DMS153 treated with DMSO at 0.1 percent for 48 hours (cell line): Measurements from ENCODE around the gene ADAD2.
"Not testable (repeated sequence)": the region's sequence is repeated elsewhere in the genome, so short reads cannot be mapped to it uniquely, and the experiment has no call there.

Experiments used
- DNase-seq: peaks from one replicate; lab custom pipeline; 2025; ENCODE audit not compliant: unreplicated experiment; lab: John Stamatoyannopoulos, UW

The ADAD2 gene

DNA sequence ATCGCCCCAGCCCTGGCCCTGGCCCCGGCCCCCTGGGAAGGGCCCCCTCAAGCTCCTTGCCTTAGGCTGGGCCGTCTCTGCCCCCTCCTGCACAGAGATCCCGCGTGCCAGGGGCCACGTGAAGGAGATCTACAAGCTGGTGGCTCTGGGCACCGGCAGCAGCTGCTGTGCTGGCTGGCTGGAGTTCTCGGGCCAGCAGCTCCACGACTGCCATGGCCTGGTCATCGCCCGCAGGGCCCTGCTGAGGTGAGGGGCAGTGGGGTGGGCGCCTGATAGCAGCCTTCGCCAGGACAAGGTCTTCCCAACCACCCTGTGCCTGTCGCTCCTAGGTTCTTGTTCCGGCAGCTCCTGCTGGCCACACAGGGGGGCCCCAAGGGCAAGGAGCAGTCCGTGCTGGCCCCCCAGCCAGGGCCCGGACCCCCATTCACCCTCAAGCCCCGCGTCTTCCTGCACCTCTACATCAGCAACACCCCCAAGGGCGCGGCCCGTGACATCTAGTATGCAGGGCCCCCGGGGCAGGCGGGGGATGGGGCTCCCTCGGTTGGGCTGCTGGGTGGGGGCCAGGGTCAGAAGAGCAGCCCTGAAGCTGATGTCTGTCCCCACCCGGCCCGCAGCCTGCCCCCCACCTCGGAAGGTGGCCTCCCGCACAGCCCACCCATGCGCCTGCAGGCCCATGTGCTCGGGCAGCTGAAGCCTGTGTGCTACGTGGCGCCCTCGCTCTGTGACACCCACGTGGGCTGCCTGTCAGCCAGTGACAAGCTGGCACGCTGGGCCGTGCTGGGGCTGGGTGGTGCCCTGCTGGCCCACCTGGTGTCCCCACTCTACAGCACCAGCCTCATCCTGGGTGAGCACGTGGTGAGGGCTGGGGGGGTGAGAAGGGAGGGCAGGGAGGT lies 4.5 kb downstream of the ADAD2 start:
- no peak for DNase-seq

DNA sequence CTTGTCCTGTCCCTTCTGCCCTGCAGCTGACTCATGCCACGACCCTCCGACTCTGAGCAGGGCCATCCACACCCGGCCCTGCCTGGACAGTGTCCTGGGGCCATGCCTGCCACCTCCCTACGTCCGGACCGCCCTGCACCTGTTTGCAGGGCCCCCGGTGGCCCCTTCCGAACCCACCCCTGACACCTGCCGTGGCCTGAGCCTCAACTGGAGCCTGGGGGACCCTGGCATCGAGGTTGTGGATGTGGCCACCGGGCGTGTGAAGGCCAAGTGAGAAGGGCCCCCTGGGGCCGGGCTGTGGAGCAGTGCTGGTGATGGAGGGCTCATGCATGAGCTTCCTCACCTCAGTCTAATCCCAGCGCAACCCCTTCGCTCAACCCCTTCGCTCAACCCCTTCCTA lies 5.1 kb downstream of the ADAD2 start:
- no peak for DNase-seq

DNA sequence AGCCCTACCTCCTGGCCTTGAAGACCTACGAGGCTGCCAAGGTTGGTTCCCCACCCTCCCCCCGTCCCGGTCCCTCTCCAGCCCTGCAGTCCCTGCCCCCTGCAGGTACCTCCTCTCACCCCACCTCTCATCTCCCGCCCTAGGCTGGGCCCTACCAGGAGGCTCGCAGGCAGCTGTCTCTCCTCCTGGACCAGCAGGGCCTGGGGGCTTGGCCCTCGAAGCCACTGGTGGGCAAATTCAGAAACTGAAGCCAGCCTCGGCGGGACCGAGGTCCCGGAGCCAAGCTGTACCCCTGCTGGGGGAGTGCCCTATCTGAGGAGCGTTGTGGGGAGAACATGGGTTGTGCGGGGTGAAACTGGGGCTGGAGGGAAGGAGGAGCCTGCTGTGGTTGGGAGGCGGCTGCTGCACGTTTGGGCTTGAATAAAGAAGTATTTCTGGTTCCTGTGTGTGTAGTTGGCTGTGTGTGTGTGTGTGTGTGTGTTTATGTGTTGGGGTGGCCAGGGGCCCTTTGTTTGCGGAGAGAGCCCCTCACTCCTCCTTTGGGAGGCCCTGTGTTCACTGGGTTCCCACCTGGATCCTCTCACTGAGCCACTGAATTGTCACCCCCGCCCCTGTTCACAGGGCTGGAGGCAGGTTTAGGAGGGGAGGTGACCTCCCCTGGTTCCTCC lies 5.9 kb downstream of the ADAD2 start:
- no peak for DNase-seq

DNA sequence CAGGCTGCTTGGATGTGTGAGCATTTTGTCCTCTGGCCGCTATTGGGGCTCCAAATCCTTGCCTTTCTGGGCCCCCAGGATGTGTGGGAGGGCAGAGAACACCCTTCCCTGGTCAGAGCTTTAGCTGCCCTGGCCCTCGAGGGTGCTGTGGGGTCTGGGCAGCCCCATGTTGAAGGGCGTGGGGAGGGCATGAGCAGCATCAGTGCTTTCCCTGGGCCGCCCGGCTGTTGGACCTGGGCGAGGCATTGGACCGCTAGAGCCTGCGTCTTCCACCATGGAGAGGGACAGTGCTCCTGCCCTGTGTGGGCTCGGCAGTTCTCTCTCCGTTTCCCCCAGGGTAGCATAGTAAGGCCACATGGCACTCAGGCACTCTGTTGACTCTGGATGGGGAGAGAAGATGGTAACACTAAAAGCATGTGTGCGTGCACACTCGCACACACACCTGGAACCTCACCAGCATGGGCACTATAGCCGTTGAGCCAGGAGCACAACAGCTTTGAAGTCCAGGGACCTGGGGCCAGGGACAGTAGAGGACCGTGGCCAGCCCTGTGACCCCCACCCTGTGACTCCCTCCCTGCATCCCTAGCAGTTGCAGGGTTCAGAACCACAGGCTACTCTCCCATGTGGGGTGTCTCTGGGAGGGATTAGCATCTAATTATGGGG lies 6.6 kb downstream of the ADAD2 start:
- DNase-seq = no peak

DNA sequence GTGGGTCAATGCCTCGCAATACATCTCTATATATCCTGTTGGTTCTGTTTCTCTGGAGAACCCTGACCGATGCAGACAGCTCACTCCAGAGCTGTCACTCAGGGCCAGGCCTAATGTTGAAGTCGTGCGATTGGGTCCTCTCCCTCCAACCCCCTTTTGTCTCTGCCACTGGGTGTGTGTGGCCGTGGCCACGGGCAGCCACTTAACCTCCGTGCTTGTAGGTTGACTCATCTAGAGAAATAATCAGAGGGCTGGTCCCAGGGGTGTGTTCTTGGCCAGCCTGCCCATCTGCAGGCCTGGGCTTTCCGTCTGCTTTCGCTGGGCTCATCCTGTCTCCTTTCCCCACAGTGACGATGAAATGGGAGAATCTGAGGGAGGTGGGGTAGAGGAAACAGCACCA lies 7.4 kb downstream of the ADAD2 start:
- DNase-seq = no peak

DNA sequence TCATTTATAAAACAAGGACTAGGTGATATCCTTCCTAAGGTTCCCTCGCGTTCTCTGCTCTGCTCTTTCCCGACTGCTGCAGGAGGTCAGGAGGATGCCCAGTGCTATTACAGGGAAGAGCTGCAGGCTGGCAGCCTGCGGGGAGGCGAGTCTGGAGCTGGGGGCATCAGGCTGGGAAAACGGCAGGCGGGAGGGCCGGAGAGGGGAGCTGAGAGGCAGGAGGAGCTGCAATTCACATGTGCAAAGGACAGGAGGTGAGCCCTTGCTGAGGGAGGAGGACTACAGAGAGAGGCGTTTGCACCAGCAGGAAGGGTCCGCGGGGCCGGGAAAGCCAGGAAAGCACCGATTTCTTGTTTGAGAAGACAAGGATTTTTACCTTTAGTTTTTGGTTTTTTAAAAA lies 8.1 kb downstream of the ADAD2 start:
- DNase-seq = no peak

DNA sequence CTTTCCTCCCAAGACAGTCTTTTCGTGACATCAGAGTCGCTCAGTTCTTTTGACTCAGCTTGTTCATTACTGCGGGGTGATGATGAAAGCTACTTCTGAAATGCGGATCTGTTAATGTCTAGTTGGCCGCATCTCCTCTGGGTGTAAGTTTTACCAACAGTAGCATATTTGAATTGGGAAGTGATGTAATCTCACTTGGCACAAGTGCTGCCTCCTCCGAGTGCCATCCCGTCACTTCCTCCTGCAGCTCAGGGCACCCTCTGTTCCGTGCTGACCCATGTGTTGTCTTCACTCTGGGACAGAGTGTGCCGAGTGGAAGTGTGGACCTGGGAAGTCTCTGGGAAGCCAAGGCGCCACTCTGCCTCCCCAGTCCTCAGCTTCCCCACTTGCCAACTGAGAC lies 8.9 kb downstream of the ADAD2 start:
- DNase-seq = no peak

DNA sequence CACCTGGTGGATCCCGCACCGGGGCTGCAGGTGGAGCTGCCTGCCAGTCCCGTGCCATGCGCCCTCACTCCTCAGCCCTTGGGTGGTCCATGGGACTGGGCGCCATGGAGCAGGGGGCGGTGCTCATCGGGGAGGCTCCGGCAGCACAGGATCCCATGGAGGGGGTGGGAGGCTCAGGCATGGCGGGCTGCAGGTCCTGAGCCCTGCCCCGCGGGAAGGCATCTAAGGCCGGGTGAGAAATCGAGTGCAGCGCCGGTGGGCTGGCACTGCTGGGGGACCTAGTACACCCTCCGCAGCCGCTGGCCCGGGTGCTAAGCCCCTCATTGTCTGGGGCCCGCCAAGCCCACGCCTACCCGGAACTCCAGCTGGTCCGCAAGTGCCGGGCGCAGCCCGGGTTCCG lies 13.6 kb downstream of the ADAD2 start:
- DNase-seq = not testable (repeated sequence)

DNA sequence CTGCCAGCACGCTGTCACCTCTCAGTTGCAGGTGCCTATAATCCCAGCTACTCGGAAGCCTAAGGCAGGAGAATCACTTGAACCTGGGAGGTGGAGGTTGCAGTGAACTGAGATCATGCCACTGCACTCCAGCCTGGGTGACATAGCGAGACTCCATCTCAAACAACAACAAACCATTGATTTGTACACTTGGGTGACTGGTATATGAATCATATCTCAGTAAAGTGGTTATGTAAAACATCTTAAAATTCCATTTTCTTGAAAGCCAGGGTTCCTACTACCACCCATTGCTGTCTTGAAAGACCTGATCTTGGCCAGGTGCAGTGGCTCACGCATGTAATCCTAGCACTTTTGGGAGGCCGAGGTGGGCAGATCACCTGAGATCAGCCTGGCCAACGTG lies 14.2 kb downstream of the ADAD2 start:
- not testable (repeated sequence) for DNase-seq

DNA sequence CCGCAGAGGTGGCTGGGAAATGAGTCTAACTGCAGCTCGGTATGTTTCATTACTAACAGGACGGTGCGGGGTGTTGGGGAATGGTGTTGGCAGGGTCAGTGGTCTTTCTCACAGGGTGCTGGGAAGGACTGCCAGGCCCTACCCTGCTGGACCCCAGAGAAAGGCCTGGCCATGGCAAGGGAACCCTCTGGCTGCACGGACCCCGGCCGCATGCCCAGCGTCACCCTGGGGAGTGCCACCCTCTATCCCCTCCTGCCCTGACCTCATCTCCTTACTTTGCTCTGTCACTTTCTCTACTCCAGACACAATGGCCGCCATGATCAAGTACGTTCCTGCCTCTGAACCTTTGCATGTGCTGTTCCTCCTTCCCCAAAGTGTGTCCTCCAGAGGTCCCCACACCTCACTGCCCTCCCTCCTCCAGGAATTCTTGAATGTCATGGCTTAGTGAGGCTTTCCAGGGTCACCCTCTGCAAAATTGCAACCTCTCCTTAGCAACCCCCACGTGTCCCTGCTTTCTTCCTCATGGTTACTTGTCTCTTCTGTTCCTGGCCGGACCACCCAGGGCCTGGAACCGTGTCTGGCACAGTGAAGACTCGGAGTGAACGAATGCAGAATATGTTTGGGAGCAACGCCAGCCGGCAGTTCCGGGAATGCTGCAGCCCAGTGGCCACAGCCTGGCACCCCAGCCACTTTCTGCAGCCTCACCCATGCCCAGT lies 15.2 kb downstream of the ADAD2 start:
- no peak for DNase-seq

DNA sequence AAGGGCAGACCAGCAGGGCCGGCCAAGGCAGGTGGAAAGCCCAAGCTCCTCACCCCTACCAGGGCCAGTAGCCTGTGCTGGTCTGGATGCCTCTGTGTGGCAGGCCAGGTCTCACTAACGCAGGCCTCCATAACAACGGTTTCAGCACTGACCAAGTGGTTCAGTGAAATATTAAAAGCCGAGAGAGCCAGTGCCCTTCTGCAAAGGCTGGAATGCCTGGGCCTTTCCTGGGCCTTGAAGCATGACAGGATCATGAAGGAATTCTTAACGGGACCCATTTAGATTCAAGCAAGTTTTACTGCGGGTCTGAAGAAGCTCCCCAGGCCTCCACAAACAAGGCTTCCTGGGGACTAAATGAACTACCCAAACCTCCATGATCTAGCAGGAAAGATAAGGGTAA lies 16.3 kb downstream of the ADAD2 start:
- DNase-seq = no peak

DNA sequence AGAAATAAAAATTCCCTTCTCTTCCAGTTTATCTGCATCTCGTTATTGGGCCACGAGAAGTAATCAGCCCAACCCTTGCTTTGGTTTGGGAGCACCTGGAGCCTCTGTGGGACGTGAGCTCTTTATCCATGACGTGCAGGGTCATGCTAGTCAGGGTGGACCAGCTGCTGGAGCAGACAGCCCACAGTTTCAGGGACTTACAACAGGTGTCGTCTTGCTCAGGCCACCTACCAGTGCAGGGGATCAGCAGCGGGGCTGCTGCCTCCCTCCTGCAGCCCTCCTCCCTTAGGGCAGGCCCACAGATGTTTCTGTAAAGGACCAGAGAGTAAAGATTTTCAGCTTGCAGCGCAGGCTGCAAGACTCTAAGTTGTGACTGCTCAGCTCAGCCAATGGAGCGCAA lies 16.9 kb downstream of the ADAD2 start:
- DNase-seq = no peak

DNA sequence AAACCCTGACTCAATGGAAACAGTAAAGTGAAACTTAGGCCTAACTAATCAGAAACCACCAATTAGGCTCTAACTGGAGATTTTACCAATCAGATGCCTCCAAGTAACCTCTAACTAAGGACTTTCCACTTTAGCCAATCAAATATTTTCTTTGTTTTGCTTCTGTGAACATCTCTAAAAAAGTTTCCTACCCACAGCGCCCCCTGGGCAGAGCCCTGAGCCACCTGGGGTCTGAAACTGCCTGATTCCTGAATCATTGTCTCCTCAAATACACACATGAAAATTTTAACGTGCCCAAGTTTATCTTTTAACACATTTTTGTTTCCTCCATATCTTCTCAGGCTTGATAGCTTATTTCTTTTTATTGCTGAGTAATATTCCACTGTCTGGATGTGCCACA lies 19.0 kb downstream of the ADAD2 start:
- no peak for DNase-seq

DNA sequence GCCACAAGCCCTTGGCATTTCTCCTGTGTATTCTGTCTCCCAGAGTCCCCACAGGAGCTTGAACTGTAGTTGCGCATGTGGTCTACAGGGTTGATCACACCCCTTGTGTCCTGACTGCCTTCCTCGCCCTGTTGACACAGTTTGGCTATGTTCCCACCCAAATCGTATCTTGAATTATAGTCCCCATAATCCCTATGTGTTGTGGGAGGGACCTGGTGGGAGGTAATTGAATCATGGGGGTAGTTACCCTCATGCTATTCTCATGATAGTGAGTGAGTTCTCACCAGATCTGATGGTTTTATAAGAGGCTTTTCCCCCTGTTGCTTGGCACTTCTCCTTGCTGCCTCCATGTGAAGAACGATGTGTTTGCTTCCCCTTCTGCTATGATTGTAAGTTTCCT lies 21.2 kb downstream of the ADAD2 start:
- DNase-seq = no peak

DNA sequence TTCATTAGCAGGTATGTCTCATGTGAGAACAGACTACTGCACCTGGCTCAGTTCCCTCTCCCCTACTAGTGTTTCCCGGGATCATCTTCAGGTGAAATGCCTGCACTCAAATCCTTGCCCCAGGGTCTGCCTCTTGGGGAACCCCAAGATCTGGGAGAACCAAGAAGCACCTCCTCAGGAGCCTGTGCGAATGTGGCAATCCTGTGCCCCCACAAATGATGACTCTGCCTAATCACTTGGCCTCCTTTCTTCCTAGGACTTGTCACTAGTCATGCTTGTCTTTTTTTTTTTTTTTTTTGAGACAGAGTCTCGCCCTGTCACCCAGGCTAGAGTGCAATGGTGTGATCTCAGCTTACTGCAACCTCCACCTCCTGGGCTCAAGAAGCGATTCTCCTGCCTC lies 21.7 kb downstream of the ADAD2 start:
- DNase-seq = no peak

DNA sequence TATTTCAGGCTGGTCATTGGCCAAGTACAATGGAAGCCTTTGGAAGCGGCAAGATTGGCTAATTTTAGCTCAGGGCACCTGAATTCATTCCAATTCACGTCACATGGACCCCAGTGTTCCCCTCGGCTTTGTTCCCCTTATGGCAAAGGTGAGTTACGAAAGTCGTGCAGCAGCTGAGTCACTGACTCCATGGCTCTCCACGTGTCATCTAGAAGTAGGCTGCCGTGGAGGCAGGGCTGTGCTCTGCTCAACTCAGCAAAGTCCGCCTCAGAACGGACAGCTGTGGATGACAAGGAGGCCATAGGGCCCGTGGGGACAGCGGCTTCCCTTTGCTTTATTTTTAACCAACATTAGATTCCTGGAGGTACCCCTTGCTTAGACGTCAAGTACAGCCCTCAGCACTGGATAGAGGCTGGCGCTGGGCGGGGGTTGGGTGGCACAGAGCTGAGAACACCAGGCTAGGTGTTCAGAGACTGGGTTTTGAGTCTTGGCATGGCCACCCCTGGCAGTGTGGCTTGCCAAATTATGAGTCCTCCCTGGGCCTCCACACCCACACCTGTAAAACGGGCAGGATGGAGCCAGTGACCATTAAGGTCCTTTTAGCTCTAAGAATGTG lies 23.6 kb downstream of the ADAD2 start:
- no peak for DNase-seq

DNA sequence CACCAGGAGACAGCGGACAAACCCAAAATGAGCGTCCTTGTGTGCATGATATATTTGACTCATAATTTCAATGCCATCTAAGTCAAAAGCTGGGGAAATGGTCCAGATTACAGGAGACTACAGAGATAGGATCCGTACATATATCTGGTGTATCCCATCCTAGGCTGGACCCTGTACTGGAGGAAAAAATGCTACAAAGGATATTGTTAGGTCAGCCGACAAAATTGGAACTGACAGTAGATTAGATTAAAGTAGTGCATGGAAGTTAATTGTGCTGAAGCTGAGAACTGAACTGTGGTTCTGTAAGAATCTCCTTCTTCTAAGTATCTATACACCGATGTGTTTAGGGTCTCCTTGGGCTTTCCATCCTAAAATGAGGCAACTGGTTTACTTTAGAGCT lies 24.6 kb downstream of the ADAD2 start:
- DNase-seq = no peak

DNA sequence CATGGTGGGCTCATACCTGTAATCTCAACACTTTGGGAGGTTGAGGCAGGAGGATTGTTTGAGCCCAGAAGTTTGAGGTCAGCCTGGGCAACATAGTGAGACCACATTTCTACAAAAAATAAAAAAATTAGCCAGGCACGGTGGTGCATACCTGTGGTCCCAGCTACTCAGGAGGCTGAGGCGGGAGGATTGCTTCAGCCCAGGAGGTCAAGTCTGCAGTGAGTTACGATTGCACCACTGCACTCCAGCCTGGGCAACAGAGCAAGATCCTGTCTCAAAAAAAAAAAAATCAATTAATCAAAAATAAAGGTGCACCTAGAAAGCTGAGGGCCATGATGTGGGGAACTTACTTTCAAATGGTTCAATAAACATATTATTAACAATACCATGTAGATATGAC lies 25.2 kb downstream of the ADAD2 start:
- DNase-seq = not testable (repeated sequence)

DNA sequence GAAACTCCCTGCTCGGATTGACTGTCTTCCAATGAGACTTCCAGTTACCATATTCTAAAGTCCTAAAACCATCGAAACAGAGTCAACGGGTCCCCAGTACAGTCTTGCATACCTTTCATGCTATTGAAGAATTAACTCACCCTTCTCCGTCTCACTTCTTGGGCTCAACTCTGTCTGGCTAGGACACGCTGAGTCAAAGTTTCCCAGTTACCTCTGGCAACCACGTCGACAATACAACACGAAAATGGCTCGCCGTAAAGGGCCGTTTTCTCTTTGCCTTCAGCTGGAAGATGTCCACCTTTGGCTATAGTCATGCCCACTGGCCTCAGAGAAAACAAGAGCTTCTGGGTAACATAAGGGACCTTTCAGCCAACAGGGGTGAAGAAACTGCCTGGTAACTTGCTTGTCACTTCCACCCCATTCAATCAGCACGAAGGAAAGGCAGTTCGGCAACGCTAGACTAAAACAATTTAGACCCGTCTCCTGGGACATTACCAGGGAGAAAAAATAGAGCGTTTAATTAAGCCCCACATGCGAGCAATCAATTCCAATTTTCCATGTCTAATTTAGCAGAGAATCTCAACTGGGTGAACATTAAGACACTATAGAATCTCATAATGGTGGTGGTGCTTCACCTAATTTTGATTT lies 27.3 kb downstream of the ADAD2 start:
- DNase-seq = no peak

DNA sequence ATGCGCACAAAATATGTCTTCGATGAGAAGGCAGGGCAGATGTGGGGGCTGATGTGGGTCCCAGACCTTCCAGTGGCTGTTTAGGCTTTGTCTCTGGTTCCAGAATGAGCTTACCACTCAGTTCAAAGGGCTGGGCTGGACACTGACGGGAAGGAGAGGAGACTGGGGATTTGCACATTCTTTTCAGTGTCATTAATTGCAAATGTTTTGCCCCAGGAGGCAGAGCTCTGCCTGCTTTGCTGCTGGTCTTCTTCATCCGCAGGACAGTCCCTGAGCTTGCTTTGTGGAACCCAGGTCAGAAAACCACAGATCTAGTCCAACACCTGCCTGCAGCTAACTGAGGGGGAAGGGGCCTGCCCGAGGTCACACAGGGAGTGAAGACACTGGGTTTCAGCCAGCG lies 28.0 kb downstream of the ADAD2 start:
- no peak for DNase-seq

DNA sequence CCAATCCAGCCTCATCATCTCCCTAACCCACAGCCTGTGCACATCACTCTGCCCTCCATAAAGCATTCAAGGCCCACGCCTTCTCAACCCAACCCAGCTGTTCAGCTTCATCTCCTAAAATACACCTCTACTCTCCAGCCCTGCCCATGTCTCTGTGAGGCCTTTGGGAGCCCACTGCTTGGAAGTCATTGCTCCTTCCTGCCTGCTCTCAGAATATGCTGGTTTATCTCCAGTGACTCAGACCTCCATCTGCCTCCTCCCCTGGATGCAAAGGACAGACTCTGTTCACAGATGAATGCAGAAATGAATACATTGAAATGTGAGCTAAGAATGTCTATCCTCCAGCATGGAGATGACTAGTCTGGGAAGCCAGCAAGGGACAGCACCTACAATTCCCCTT lies 29.9 kb downstream of the ADAD2 start:
- DNase-seq = no peak
